Lung microvascular endothelial cell (primary cell): ENCODE results near the gene SLC25A13. TPM values are rescaled to one million over a fixed set of nuclear protein-coding genes. Genes with fewer than 3 reads are reported as not detected.
A peak's percentile ranks its signal among the peaks of the same experiment; 100 is the strongest.
"Not testable (repeated sequence)": the region's sequence is repeated elsewhere in the genome, so short reads cannot be mapped to it uniquely, and the experiment has no call there.

Source experiments
- DNase-seq, 2 donors: peaks; one replicate each; pipeline versions ENCODE4 v3.0.0 to v3.0.0-alpha.2; 2010; ENCODE audit warnings: low read depth in 2 of 2
- total RNA-seq: library from RNA; depleted of rRNA; stranded (reverse); fragments of >200 nt; gene quantifications from 2 replicates; pipeline ENCODE4 v1.2.1, GENCODE V29; 2014

SLC25A13 gene
- total RNA-seq, 1 donor from 2014 or later: 23.2 TPM

DNA sequence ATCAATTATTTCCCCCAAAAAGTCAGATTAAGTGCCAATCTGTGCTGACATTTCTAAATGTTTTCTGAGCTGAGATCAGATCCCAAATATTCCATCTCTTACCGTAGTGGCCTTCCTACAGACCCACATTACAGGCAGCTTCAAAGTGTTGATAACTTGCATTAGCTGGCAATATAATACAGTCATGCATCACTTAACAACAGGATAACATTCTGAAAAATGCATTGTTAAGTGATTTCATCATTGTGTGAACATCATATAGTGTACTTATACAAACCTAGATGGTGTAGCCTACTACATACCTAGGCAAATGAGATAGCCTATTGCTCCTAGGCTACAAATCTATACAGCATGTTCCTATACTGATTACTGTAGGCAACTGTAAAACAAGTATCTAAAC, 22.4 kb downstream of the SLC25A13 start:
- DNase-seq: no peak

DNA sequence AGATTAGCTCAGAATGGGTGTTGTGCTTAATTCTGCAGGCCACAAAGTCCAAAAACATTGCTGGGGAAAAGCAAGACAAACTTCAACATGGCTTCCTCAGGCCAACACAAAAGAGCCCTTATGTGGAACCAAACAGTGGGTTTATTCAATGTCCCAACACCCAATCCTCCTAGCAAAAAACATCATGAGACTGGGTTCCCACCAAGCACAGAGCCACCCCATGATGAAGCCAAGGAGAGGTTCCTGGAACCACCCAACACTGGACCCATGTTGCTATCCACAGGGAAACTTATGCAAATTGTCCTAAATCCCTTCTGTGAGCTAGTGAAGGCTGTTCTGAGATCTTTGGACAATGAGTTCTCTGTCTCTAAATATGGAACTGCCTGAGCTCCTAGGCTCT, 24.0 kb downstream of the SLC25A13 start:
- no peak for DNase-seq

GRCh38 chr7:96297446-96297845, 24.5 kb downstream of the SLC25A13 start:
- not testable (repeated sequence) for DNase-seq

DNA sequence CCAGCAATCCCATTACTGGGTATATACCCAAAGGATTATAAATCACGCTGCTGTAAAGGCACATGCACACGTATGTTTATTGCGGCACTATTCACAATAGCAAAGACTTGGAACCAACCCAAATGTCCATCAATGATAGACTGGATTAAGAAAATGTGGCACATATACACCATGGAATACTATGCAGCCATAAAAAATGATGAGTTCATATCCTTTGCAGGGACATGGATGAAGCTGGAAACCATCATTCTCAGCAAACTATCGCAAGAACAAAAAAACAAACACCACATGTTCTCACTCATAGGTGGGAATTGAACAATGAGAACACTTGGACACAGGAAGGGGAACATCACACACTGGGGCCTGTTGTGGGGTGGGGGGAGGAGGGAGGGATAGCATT, 28.0 kb downstream of the SLC25A13 start:
- not testable (repeated sequence) for DNase-seq

DNA sequence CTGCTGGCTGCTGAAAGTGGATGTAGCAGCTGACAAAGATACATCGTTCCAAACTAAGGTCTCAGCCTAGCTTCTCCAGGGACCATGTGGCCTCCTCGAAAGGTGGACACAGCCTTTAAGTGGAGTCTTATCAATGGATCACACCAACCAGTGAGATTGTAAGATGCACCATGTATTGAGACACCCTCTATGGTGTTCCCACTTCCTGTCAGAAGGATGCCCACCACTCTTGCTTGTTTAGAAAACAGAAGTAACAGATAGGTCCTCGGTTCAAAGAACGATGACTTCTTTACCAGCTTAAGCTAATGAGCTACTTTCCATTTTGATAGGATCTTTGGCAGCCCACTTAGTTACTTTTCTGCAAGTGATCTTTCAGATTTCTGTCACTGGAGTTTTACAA, 34.3 kb downstream of the SLC25A13 start:
- DNase-seq: no peak

GRCh38 chr7:96287132-96287531, 34.8 kb downstream of the SLC25A13 start:
- no peak for DNase-seq

DNA sequence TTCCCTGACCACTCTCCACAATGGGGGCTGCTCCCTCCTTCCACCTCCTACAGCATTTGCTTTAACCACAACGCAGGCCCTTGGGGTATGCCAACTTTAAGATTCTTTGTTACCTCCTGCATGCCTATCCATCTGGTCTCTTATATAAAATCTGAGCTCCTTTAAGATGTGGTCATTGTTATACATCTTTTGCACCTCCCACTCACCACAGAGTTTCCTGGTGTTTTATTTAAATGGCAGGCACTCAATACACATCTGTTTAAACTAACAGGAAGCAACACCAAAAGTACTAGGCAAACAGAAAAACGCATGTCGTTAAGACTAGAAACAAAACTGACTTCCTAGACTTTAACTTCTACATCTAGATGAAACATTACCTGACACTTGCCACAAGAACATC, 36.3 kb downstream of the SLC25A13 start:
- DNase-seq: peak in 1 of 2 donors; percentile 70

DNA sequence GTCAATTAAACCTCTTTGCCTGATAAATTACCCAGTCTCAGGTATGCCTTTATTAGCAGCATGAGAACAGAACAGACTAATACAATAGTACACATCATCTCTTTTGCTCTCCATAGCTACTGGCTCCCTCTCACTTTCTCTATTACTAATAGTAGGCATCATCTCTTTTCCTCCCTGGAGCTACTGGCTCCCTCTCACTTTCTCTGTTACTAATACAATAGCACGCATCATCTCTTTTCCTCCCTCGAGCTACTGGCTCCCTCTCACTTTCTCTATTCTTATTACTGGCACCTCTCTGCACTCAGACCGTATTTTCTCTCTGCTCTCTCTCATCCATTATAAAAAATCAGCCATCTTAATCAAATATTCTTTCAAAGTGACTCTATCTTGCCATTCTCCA, 37.1 kb downstream of the SLC25A13 start:
- DNase-seq: peak in 1 of 2 donors; percentile 6

DNA sequence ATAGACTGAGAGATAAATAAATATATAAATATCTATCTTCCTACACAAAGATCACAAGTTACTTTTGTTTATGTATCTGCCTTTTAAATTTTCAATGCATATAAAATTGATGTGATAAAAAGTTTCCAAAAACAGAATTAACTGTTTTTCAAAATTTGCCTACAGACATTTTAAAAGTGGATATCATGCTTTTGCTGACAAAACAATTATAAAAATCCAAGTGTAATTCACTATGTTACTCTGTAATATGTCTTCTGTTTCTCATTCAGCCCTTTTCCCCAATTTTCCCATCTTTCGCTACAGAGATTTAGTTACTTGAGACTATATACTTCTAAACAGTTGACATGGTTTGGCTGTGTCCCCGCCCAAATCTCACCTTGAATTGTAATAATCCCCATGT, 37.7 kb downstream of the SLC25A13 start:
- DNase-seq: no peak

- peak in 1 of 2 donors; percentile 64 for DNase-seq
Measured at GRCh38 chr7:96282835-96283234, 39.1 kb downstream of the SLC25A13 start.

DNA sequence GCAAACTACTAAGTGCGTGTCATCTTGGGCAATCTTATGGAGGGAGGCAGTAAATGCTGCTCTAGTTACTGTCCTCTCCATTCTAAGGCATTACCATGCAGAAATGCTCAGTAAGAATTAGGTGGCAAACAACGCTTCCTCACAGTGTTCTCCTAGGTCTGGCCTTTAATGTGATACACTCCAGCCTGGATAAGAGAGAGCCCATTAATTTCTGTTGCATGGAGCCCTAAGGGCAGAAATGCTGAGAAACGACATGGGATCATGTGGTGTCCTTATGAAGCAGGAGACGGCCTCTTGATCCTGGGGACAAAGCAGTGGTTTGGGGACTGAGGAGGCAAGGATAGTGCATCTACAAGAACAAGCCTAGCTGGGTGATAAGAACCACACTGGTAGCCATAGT, 44.0 kb downstream of the SLC25A13 start:
- no peak for DNase-seq

DNA sequence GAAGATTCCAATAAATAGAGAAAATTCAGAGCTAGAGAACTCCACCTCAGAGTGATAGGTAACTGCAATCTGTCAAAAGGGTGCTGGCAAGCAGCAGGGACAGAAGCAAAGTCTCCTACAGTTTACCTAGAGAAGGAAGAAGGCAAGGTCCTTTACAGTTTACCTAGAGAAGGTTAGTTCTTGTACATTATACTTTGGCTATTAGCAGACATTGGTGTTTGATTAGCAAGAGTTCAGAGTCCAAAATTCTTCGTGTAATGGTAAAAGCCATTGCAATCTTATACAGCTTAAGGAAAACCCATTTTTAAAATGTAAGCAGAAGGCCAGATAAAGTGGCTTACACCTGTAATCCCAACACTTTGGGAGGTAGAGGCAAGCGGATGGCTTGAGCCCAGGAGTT, 45.9 kb downstream of the SLC25A13 start:
- no peak for DNase-seq

DNA sequence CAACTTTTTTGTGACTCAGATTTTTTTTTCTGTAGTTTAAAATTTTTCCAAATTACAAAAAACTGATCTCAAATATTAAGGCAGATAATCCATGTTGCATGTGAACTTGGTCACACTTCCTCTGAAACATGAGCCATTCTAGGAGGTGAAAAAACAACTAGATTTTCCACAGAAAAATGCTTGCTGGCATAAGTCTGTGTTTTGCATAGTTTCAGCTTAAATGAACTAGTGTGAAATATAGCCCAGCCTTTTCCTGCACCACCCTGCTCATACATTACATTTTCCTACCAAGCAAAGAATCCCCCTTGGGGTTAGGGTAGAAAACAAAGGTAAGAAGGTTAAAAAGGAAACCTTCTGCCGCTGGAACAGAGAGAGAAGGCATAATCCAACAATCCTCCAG, 48.2 kb downstream of the SLC25A13 start:
- DNase-seq: peak in 1 of 2 donors; percentile 82

- DNase-seq: peak; percentile 47 to 96
Measured at GRCh38 chr7:96269246-96269994, 52.5 kb downstream of the SLC25A13 start.

DNA sequence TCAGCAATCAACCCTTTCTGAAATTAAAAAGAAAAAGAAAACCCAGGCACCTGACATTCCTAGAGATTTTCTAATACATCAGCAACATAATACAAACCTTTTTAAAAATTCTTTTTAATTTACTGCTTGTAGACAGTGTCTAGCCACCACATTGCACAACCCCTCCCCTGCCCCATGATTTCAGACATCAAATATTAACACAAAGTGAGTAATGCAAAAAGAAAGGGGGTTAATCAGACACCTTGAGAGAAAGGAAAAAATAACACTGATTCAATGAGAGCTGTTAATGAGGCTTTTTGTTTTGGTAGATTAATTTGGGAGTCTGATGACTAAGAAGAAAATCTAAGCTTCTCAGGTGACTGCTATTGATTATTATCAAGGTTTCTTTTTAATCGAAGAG, 55.3 kb downstream of the SLC25A13 start:
- no peak for DNase-seq

GRCh38 chr7:96266015-96266414, 55.9 kb downstream of the SLC25A13 start:
- DNase-seq: no peak

DNA sequence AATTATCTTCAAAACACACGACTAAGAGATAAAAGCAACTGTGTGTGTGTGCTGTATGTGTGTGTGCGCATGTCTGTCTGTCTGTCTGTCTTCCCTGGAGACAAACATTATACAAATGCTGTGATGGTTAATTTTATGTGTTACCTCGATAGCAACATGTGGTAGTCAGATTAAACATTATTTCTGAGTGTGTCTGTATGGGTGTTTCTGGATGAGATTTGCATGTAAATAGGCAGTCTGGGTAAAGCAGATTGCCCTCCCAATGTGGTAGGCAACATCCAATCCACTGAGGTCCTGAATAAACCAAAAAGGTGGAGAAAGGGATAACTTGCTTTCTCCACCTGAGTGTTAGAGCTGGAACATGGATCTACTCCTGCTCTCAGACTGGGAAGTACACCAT, 67.9 kb downstream of the SLC25A13 start:
- DNase-seq: no peak

GRCh38 chr7:96253441-96253840, 68.5 kb downstream of the SLC25A13 start:
- peak; percentile 49 to 54 for DNase-seq

DNA sequence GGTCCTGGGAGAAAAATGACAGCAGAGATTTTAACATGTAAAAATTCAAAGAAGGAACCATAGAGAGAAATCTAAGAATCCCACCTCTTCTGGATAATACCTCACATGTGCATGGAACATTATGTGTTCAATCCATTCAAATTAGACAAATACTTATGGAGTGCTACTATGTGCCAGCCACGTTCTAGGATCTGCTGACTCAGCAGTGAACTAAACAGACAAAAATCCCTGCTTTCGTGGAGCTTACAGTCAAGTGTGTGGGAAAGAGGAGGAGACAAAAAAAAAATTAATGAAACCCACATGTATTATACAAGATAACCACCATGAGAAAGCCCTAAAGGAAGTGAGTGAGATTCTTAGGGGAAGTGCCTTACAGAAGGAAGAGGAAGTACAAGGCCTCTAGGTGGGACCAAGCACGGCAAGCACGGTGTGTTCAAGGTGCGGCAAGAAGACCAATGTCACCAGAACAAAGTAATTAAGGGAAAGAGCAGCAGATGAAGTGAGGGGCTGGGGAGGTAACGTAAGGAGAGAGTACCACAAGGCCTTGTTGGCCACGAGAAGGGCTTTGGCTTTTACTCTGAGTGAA, 71.0 kb downstream of the SLC25A13 start:
- DNase-seq: no peak

DNA sequence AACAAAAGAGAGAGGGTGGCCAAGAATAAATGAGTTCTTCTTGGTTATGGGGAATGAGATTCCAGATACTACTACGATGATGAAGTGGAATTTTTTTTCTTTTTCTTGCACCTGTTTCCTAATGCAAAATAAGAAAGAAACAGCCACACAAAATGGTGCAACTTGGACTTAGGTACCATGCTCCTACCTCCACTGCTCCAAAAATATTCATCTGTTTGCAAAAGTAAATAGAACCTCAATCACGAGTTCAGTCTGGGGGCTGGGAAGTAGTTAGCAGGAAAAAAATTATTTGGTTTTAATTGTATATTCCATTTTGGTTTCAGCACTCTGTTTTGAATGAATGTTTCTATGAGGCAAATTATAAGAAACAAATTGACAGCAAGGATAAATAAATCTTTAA, 73.5 kb downstream of the SLC25A13 start:
- no peak for DNase-seq

DNA sequence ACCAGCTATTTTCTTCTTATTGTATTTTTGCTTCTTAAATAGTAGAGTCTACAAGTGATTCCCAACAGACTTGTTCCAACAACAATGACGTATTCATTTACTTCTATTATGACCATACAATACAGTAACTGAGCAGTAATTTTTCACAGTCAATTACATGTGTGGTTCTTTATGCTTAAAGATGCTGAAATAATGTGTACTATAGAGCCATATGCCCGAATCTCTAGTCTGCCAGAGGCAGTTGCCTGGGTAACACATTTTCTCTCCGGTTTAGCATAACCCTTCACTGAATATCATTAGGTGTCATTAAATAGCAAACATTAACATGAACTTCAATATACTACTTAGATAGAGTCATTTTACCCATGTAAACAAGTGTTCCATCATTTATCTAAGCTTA, 75.0 kb downstream of the SLC25A13 start:
- no peak for DNase-seq

DNA sequence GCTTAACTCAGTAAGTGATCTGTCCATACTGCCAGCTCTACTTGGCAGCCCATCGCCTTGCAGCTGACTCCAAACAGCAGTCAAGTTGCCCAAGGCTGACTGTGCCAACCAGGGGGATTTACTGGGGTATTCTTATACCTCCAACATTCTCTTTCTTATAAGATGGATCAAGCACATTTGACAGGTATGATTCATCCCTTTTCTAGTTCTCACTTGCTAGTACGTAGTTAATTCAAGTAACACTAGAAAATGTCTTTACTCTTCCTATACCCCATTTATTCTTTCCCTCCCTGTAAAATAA, 77.0 kb downstream of the SLC25A13 start:
- no peak for DNase-seq

- no peak for DNase-seq
Measured at GRCh38 chr7:96244244-96244991, 77.5 kb downstream of the SLC25A13 start.
